H9 (cell line): ENCODE measurements around the gene CHST8. TPM values are rescaled to one million over a fixed set of nuclear protein-coding genes. Genes with fewer than 3 reads are reported as not detected.
A peak's percentile ranks its signal among the peaks of the same experiment; 100 is the strongest.

Source experiments
- DNase-seq: peaks from one replicate; pipeline ENCODE4 v3.0.0-alpha.2; 2017
- H2AFZ ChIP-seq: one replicate; pipeline ENCODE4 v1.6.1; 2013; ENCODE audit warnings: mild to moderate bottlenecking, low read length, control low read depth, moderate library complexity
- H2AK5ac ChIP-seq: 2 replicates; pipeline ENCODE4 v1.6.1; 2013; ENCODE audit warnings: low read length, control low read depth, mixed read lengths; ENCODE audit not compliant: insufficient read length
- H2BK120ac ChIP-seq: one replicate; pipeline ENCODE4 v1.6.1; 2013; ENCODE audit warnings: low read depth, mild to moderate bottlenecking, low read length, control low read depth, inconsistent platforms; ENCODE audit not compliant: poor library complexity, severe bottlenecking
- H2BK12ac ChIP-seq: 2 replicates; pipeline ENCODE4 v1.6.1; 2013; ENCODE audit warnings: low read length, control low read depth, mixed read lengths, low read depth; ENCODE audit not compliant: insufficient read length
- H2BK15ac ChIP-seq: 2 replicates; pipeline ENCODE4 v1.6.1; 2013; ENCODE audit warnings: low read depth, low read length, control low read depth
- H2BK20ac ChIP-seq: one replicate; pipeline ENCODE4 v1.6.1; 2013; ENCODE audit warnings: low read depth, mild to moderate bottlenecking, low read length, control low read depth, inconsistent platforms; ENCODE audit not compliant: poor library complexity, severe bottlenecking
- H2BK5ac ChIP-seq: 2 replicates; pipeline ENCODE4 v1.6.1; 2013; ENCODE audit warnings: low read length, control low read depth, mixed read lengths; ENCODE audit not compliant: insufficient read length
- H3K14ac ChIP-seq: 2 replicates; pipeline ENCODE4 v1.6.1; 2013; ENCODE audit warnings: low read length, control low read depth; ENCODE audit not compliant: insufficient read depth
- H3K18ac ChIP-seq: 2 replicates; pipeline ENCODE4 v1.6.1; 2013; ENCODE audit warnings: low read depth, mild to moderate bottlenecking, mixed read lengths, low read length, control low read depth; ENCODE audit not compliant: insufficient read length
- H3K23ac ChIP-seq: 2 replicates; pipeline ENCODE4 v1.6.1; 2013; ENCODE audit warnings: low read length, control low read depth, mixed read lengths, low read depth; ENCODE audit not compliant: insufficient read length
- H3K23me2 ChIP-seq: 2 replicates; pipeline ENCODE4 v1.6.1; 2013; ENCODE audit warnings: low read depth, mild to moderate bottlenecking, mixed read lengths, low read length, control low read depth; ENCODE audit not compliant: insufficient read length, poor library complexity, severe bottlenecking
- H3K27ac ChIP-seq: 2 replicates; pipeline ENCODE4 v1.5.1; 2013; ENCODE audit warnings: low read length, control low read depth, mixed read lengths, low read depth; ENCODE audit not compliant: insufficient read length
- H3K27me3 ChIP-seq: 2 replicates; pipeline ENCODE4 v1.6.1; 2013; ENCODE audit warnings: low read length, control low read depth, inconsistent platforms; ENCODE audit not compliant: insufficient read depth
- H3K4ac ChIP-seq: 2 replicates; pipeline ENCODE4 v1.6.1; 2013; ENCODE audit warnings: low read depth, mild to moderate bottlenecking, control low read depth, inconsistent platforms, low read length, moderate library complexity
- H3K4me1 ChIP-seq: 2 replicates; pipeline ENCODE4 v1.6.1; 2013; ENCODE audit warnings: low read length, control low read depth, inconsistent platforms; ENCODE audit not compliant: insufficient read depth
- H3K4me2 ChIP-seq: 2 replicates; pipeline ENCODE4 v1.6.1; 2013; ENCODE audit warnings: low read length, control low read depth, mixed read lengths; ENCODE audit not compliant: insufficient read length, insufficient read depth
- H3K56ac ChIP-seq: 2 replicates; pipeline ENCODE4 v1.6.1; 2013; ENCODE audit warnings: low read depth, mild to moderate bottlenecking, mixed read lengths, low read length, control low read depth; ENCODE audit not compliant: insufficient read length
- H3K79me1 ChIP-seq: 2 replicates; pipeline ENCODE4 v1.6.1; 2013; ENCODE audit warnings: low read depth, mild to moderate bottlenecking, moderate library complexity, low read length, control low read depth, inconsistent platforms; ENCODE audit not compliant: insufficient read depth, poor library complexity, severe bottlenecking
- H3K79me2 ChIP-seq: 2 replicates; pipeline ENCODE4 v1.6.1; 2013; ENCODE audit warnings: low read length, control low read depth, inconsistent platforms; ENCODE audit not compliant: insufficient read depth
- H3K9ac ChIP-seq: 2 replicates; pipeline ENCODE4 v1.6.1; 2013; ENCODE audit warnings: low read length, control low read depth, mixed read lengths; ENCODE audit not compliant: insufficient read length; ENCODE audit errors: extremely low read depth
- H3K9me3 ChIP-seq: one replicate; pipeline ENCODE4 v1.6.1; 2013; ENCODE audit warnings: low read depth, low read length, inconsistent platforms; ENCODE audit not compliant: control insufficient read depth
- H3T11ph ChIP-seq: one replicate; pipeline ENCODE4 v1.6.1; 2013; ENCODE audit warnings: mild to moderate bottlenecking, low read length, control low read depth, inconsistent platforms
- H4K20me1 ChIP-seq: one replicate; pipeline ENCODE4 v1.6.1; 2013; ENCODE audit not compliant: control insufficient read depth, insufficient read length, insufficient read depth
- H4K5ac ChIP-seq: 2 replicates; pipeline ENCODE4 v1.6.1; 2013; ENCODE audit warnings: low read depth, mild to moderate bottlenecking, mixed read lengths, low read length, control low read depth; ENCODE audit not compliant: insufficient read length
- H4K8ac ChIP-seq: replicated peaks from 2 replicates; pipeline ENCODE4 v1.6.1; 2013; ENCODE audit warnings: low read length, control low read depth, mixed read lengths, low read depth; ENCODE audit not compliant: insufficient read length
- H4K91ac ChIP-seq: 2 replicates; pipeline ENCODE4 v1.6.1; 2013; ENCODE audit warnings: low read depth, mild to moderate bottlenecking, moderate library complexity, mixed read lengths, low read length, control low read depth; ENCODE audit not compliant: insufficient read length
- H3K27ac Mint-ChIP-seq, 3 experiments: 2 replicates in 2 of 3; 3 replicates in 1 of 3; pipeline ENCODE4 v1.8.0; 2020 to 2021; ENCODE audit warnings: mixed read lengths in 3 of 3, mild to moderate bottlenecking in 1 of 3, moderate library complexity in 1 of 3
- H3K27me3 Mint-ChIP-seq: 2 replicates; pipeline ENCODE4 v1.8.0; 2021; ENCODE audit warnings: low read depth, mild to moderate bottlenecking, moderate library complexity, mixed read lengths
- H3K36me3 Mint-ChIP-seq, 3 experiments: 2 replicates in 2 of 3; 3 replicates in 1 of 3; pipeline ENCODE4 v1.8.0; 2020 to 2021; ENCODE audit warnings: low read depth in 3 of 3, mixed read lengths in 3 of 3; ENCODE audit not compliant: insufficient read depth in 1 of 3
- H3K4me1 Mint-ChIP-seq, 2 experiments: 2 replicates each; pipeline ENCODE4 v1.8.0; 2020; ENCODE audit warnings: mixed read lengths in 2 of 2
- H3K4me3 Mint-ChIP-seq, 2 experiments: 2 replicates in 1 of 2; 3 replicates in 1 of 2; pipeline ENCODE4 v1.8.0; 2020 to 2021; ENCODE audit warnings: mild to moderate bottlenecking in 2 of 2, mixed read lengths in 2 of 2, moderate library complexity in 1 of 2
- H3K9me3 Mint-ChIP-seq, 2 experiments: 2 replicates in 1 of 2; 3 replicates in 1 of 2; pipeline ENCODE4 v1.8.0; 2020; ENCODE audit warnings: mild to moderate bottlenecking in 2 of 2, mixed read lengths in 2 of 2, moderate library complexity in 1 of 2
- WGBS: extraction: QIAGEN DNeasy Blood & Tissue Kit; methylation state at CpG from one replicate; pipeline ENCODE4 v1.1.7; 2013; ENCODE audit warnings: missing lambda C conversion rate, low lambda C conversion rate, mixed read lengths; ENCODE audit not compliant: insufficient read length; ENCODE audit errors: extremely low coverage; 5-methylcytosine and 5-hydroxymethylcytosine counted together
- long read RNA-seq: library from polyadenylated mRNA; unstranded; transcript quantifications from one replicate; pipeline ENCODE4 v2.0.0, GENCODE V29; 2020
- total RNA-seq: library from RNA; stranded (reverse); gene quantifications from 2 replicates; pipeline ENCODE4 v1.2.1, GENCODE V29; 2021
- TF ChIP-seq, protein P1 (sequence below): fragments of 200-600 bp; sonication (generic); conservative IDR thresholded peaks from 3 replicates; pipeline ENCODE4 v1.8.0; 2021; ENCODE audit warnings: antibody characterized with exemption, mild to moderate bottlenecking

The CHST8 gene, protein sequence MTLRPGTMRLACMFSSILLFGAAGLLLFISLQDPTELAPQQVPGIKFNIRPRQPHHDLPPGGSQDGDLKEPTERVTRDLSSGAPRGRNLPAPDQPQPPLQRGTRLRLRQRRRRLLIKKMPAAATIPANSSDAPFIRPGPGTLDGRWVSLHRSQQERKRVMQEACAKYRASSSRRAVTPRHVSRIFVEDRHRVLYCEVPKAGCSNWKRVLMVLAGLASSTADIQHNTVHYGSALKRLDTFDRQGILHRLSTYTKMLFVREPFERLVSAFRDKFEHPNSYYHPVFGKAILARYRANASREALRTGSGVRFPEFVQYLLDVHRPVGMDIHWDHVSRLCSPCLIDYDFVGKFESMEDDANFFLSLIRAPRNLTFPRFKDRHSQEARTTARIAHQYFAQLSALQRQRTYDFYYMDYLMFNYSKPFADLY
- 4.9 and 5.1 TPM in 2 replicates for total RNA-seq
- long read RNA-seq, transcript CHST8-203 (4 exons, 2,133 nt), result major isoform, 14 of 17 reads
- long read RNA-seq, partial matches to known transcripts, result 1 of 17 reads
- long read RNA-seq, other reads (novel, unspliced or antisense), result 0 of 17 reads

DNA sequence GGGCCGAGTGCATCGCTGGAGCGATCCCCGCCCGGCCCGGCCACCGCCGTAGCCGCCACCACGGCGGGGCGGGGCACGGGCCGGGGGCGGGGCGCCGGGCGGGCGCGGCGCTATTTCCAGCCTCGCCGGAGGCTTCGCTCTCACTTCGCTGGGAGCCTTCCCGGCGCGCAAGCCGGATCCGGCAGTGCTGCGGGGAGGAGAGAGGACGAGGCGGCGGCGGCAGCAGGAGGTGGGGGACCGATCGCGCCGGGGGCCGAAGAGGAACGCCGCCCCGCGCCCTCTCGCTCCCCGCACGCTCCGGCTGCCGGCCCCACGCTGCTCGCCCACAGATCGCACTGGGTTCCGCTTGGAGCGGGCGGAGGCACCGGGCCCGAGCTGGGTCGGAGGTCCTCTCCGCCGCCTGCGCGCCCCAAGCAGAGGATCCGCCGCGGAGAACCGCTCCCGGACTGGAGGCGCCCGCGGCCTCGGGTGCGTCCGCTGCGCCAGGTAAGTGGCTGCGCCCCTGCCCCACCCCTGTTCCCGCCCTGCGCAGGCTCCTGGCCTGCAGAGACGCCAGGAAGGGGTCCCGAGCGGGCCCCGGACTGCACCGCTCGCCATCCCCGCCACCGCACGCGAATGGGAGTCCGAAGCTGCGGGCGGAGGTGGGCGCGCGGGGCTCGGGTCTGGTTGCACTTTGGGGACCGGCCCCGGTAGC, at the start of gene CHST8:
Gene CHST8, plus strand, starts transcription at position 143 of the 694 bp plus-strand sequence. CDS start 67,309 bp downstream, outside the sequence.
- H3K56ac ChIP-seq, result no peak within 1 kb of the TSS
- Mint-ChIP-seq H3K4me1 (peaks cover 18 to 22% of the 10 kb centered on the region in 2 experiments), H3K27me3 (peaks cover 89% of the 10 kb centered on the region), H3K4me3 (peak within 1 kb of the TSS; percentile 69 to 91), H3K27ac (no peak within 1 kb of the TSS), H3K36me3 (no peaks in the 10 kb centered on the region), H3K9me3 (no peaks in the 10 kb centered on the region)
- no peak within 1 kb of the TSS for H2BK20ac ChIP-seq
- TF ChIP-seq, protein P1, sequence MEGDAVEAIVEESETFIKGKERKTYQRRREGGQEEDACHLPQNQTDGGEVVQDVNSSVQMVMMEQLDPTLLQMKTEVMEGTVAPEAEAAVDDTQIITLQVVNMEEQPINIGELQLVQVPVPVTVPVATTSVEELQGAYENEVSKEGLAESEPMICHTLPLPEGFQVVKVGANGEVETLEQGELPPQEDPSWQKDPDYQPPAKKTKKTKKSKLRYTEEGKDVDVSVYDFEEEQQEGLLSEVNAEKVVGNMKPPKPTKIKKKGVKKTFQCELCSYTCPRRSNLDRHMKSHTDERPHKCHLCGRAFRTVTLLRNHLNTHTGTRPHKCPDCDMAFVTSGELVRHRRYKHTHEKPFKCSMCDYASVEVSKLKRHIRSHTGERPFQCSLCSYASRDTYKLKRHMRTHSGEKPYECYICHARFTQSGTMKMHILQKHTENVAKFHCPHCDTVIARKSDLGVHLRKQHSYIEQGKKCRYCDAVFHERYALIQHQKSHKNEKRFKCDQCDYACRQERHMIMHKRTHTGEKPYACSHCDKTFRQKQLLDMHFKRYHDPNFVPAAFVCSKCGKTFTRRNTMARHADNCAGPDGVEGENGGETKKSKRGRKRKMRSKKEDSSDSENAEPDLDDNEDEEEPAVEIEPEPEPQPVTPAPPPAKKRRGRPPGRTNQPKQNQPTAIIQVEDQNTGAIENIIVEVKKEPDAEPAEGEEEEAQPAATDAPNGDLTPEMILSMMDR, result no peak; the same call in 2 of the 3 replicates
- peaks cover 24% of the 10 kb centered on the region; the same call in 1 of the 2 replicates for H3K27me3 ChIP-seq
- H4K91ac ChIP-seq, result no peak within 1 kb of the TSS
- no peak within 1 kb of the TSS for H4K5ac ChIP-seq
- H2AK5ac ChIP-seq, result no peak within 1 kb of the TSS
- H2BK120ac ChIP-seq, result no peak within 1 kb of the TSS
- no peak within 1 kb of the TSS for H3K18ac ChIP-seq
- no peak within 1 kb of the TSS for H2AFZ ChIP-seq
- H4K20me1 ChIP-seq, result no peaks in the 10 kb centered on the region
- peaks cover 5% of the 10 kb centered on the region; the same call in 1 of the 2 replicates for H3K4me1 ChIP-seq
- H3K23ac ChIP-seq, result no peak within 1 kb of the TSS
- no peak within 1 kb of the TSS for H2BK5ac ChIP-seq
- peak; percentile 82 for DNase-seq
- H3K9ac ChIP-seq, result peak within 1 kb of the TSS; percentile 39
- no peak within 1 kb of the TSS for H2BK15ac ChIP-seq
- peak within 1 kb of the TSS; percentile 80 for H3K4me2 ChIP-seq
- H3K4ac ChIP-seq, result no peak within 1 kb of the TSS
- no peak within 1 kb of the TSS for H4K8ac ChIP-seq
- H3K23me2 ChIP-seq, result peaks cover 19% of the 10 kb centered on the region
- H3T11ph ChIP-seq, result no peak within 1 kb of the TSS
- H3K9me3 ChIP-seq, result no peaks in the 10 kb centered on the region
- H3K79me2 ChIP-seq, result no peaks in the 10 kb centered on the region
- no peaks in the 10 kb centered on the region for H3K79me1 ChIP-seq
- H2BK12ac ChIP-seq, result no peak within 1 kb of the TSS
- no CpG with 5 or more reads among the region's 96 CpGs for WGBS
- no peak within 1 kb of the TSS for H3K27ac ChIP-seq
- H3K14ac ChIP-seq, result peak within 1 kb of the TSS; percentile 24
